Measurements from ENCODE around the gene TUBB.

TUBB gene

DNA sequence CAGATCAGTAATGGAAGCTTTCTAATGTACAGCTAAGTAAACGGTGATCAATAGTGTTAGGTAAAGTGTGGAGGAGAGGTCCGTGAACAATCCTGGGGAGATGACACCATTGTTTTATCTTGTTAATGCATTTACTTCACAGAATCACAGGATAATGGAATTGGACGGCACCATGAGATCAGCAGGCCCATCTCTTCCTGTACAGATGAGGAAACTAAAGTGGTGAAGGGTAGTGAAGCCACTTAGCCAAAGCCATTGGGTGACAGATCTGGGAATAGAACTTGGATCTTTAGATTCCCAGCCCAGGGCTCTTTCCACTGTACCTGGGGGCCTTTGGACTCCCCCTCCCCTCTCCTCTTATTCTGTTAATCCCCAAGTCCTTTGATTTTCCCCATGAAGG, 50.4 kb downstream of the TUBB start:
- Histone ChIP-seq H3K4me3 (ENCODE audit: insufficient read length, low read depth) (no peak overlapping the region), H3K9ac (ENCODE audit: insufficient read length, low read depth) (no peak overlapping the region), H3K27me3 (ENCODE audit: insufficient read depth, insufficient read length) (no peaks in the 10 kb centered on the region), H3K9me3 (ENCODE audit: insufficient read depth, low read length) (no peaks in the 10 kb centered on the region), H3K4me1 (ENCODE audit: insufficient read depth, insufficient read length) (peaks cover 10% of the 10 kb centered on the region), H3K36me3 (ENCODE audit: insufficient read depth, insufficient read length, low read length) (no peaks in the 10 kb centered on the region)
- DNase-seq (ENCODE audit: low read depth, low spot score): no peak
- TF ChIP-seq ZNF274 (IDR thresholded peaks at IDR 0.05; ENCODE audit: low read depth, low read length): no peak
- no peak for TF ChIP-seq YY1 (IDR thresholded peaks at IDR 0.05; ENCODE audit: insufficient read depth, insufficient read length)
- TF ChIP-seq SUZ12 (IDR thresholded peaks at IDR 0.05; ENCODE audit: extremely low read depth, insufficient read depth, insufficient read length): no peak

DNA sequence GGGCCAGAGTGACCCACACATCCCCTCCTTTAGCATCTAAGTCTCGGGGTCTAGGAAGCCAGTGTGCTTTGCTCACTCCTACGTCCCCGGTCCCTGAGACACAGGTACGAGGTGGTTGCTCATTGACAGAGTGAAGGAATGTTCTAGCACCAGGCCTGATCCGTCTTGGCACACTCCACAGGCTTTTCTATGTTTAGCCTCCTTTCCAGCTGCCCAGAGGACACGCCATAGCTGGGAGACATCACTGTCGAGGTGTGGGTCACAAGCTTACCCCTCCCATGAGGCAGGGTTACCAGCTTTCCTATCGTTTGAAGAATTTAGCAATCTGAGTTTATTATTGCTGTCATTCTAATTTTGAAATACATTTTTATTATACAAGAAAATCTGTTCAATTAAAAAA, 54.5 kb downstream of the TUBB start:
- no peak for DNase-seq (ENCODE audit: low read depth, low spot score)
- TF ChIP-seq SUZ12 (IDR thresholded peaks at IDR 0.05; ENCODE audit: extremely low read depth, insufficient read depth, insufficient read length) (no peak), ZNF274 (IDR thresholded peaks at IDR 0.05; ENCODE audit: low read depth, low read length) (no peak), YY1 (IDR thresholded peaks at IDR 0.05; ENCODE audit: insufficient read depth, insufficient read length) (no peak)
- no peak overlapping the region for H3K9ac ChIP-seq (ENCODE audit: insufficient read length, low read depth)
- no peaks in the 10 kb centered on the region for H3K27me3 ChIP-seq (ENCODE audit: insufficient read depth, insufficient read length)
- no peaks in the 10 kb centered on the region for H3K4me1 ChIP-seq (ENCODE audit: insufficient read depth, insufficient read length)
- no peak overlapping the region for H3K4me3 ChIP-seq (ENCODE audit: insufficient read length, low read depth)
- no peaks in the 10 kb centered on the region for H3K9me3 ChIP-seq (ENCODE audit: insufficient read depth, low read length)
- no peaks in the 10 kb centered on the region for H3K36me3 ChIP-seq (ENCODE audit: insufficient read depth, insufficient read length, low read length)
